Measurements from ENCODE around the gene HP1BP3. TPM values are rescaled to one million over a fixed set of nuclear protein-coding genes. Genes with fewer than 3 reads are reported as not detected.

Gene HP1BP3
- total RNA-seq, 2 donors from 2014 or later, result 156 to 252 TPM

DNA sequence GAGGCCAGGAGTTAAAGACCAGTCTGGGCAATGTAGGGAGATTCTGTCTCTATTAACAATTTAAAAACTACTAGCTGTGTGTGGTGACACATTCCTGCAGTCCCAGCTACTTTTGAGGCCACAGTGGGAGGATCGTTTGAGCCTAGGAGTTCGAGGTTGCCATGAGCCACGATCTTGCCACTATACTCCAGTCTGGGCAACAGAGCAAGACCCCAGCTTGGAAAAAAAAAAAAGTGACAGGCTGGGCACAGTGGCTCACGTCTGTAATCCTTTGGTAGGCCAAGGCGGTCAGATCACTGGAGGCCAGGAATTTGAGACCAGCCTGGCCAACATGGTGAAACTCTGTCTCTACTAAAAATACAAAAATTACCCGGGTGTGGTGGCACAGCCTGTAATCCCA, 26.8 kb downstream of the HP1BP3 start:
- Histone ChIP-seq H3K36me3 (peaks cover 11 to 13% of the 10 kb centered on the region in 2 donors), H3K4me3 (no peak overlapping the region), H3K27ac (no peak overlapping the region), H3K9me3 (no peaks in the 10 kb centered on the region), H3K4me1 (replicated peaks) (no peaks in the 10 kb centered on the region), H3K27me3 (replicated peaks; ENCODE audit: insufficient read depth) (no peaks in the 10 kb centered on the region)
- WGBS, result 93% methylated on average over 6 of the region's 6 CpGs
- intact Hi-C loops (cut with DNase I), result no loop called here
- DNase-seq (ENCODE audit: low spot score), result no peak
- TF ChIP-seq POLR2AphosphoS5 (IDR thresholded peaks at IDR 0.05), result no peak

DNA sequence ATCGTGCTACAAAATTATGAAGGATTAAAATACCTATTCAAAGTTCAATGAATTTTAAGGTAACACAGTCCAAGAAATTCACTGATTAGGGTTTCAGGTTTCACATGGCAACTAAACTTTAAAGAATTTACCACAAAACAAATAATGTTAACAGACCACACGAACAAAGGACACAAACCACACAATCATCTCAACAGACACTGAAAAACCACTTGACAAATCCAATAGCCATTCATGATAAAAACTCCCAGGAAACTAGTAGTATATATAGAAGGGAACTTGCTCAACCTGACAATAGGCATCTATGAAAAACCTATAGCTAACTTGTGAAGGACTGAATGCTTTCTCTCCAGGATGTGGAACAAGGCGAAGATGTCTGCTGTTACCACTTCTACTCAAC, 33.5 kb downstream of the HP1BP3 start:
- no peak for DNase-seq (ENCODE audit: low spot score)
- Histone ChIP-seq H3K4me3 (no peak overlapping the region), H3K4me1 (replicated peaks) (no peaks in the 10 kb centered on the region), H3K27me3 (replicated peaks; ENCODE audit: insufficient read depth) (no peaks in the 10 kb centered on the region), H3K27ac (no peak overlapping the region), H3K36me3 (peaks cover 5% of the 10 kb centered on the region in 2 donors), H3K9me3 (no peaks in the 10 kb centered on the region)
- intact Hi-C loops (cut with DNase I), result no loop called here
- WGBS, result 80% methylated on average over 3 of the region's 3 CpGs
- TF ChIP-seq POLR2A (IDR thresholded peaks at IDR 0.05), result no peak
- TF ChIP-seq POLR2AphosphoS5 (IDR thresholded peaks at IDR 0.05), result no peak
- TF ChIP-seq, protein P1, sequence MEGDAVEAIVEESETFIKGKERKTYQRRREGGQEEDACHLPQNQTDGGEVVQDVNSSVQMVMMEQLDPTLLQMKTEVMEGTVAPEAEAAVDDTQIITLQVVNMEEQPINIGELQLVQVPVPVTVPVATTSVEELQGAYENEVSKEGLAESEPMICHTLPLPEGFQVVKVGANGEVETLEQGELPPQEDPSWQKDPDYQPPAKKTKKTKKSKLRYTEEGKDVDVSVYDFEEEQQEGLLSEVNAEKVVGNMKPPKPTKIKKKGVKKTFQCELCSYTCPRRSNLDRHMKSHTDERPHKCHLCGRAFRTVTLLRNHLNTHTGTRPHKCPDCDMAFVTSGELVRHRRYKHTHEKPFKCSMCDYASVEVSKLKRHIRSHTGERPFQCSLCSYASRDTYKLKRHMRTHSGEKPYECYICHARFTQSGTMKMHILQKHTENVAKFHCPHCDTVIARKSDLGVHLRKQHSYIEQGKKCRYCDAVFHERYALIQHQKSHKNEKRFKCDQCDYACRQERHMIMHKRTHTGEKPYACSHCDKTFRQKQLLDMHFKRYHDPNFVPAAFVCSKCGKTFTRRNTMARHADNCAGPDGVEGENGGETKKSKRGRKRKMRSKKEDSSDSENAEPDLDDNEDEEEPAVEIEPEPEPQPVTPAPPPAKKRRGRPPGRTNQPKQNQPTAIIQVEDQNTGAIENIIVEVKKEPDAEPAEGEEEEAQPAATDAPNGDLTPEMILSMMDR (IDR thresholded peaks at IDR 0.05), result no peak

DNA sequence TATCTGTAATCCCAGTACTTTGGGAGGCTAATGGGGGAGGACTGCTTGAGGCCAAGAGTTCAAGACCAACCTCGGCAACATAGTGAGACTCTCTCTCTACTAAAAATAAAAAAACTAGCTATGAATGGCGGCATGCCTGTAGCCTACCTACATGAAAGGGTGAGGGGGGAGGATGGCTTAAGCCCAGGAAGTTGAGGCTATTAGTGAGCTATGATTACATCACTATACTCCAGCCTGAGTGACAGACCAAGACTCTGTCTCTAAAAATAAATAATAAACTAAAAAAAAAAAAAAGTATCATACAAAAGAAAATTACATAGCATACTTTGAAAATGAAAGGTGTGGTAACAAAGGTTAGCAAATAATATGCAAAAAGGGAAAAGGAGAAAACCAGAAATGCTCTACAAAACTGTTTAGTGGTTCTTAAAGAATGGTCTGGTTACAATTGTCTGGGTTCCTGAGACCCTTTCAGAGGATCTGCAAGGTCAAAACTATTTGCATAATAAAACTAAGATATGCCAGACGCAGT, 35.6 kb downstream of the HP1BP3 start:
- 92% methylated on average over 3 of the region's 3 CpGs for WGBS
- no peak for TF ChIP-seq POLR2A (IDR thresholded peaks at IDR 0.05)
- H3K36me3 ChIP-seq, result peaks cover 4 to 5% of the 10 kb centered on the region in 2 donors
- H3K4me1 ChIP-seq (replicated peaks), result no peaks in the 10 kb centered on the region
- DNase-seq (ENCODE audit: low spot score), result no peak
- no peak overlapping the region for H3K4me3 ChIP-seq
- H3K27me3 ChIP-seq (replicated peaks; ENCODE audit: insufficient read depth), result no peaks in the 10 kb centered on the region
- H3K27ac ChIP-seq, result no peak overlapping the region
- H3K9me3 ChIP-seq, result no peaks in the 10 kb centered on the region
- intact Hi-C loops (cut with DNase I), result no loop called here

DNA sequence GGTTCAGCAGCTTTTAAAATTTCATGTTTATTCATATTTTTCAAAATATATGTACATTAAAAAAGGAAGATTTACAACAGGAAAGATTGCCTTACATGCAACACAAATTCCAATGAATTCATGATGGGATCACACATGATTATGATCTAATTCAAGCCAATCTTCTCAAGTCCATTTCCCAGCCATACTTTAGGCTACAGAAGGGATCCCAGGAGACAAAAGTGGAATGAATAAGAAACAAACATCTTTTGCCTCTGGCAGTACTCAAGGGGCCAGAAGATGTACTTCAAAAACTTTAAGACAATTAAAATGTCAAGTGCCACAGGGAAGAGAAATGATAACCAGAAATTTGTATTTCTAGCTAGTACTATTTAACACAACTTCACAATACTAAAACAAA, 44.4 kb downstream of the HP1BP3 start:
- intact Hi-C loops (cut with DNase I), result no loop called here
- Histone ChIP-seq H3K4me3 (no peak overlapping the region), H3K36me3 (peaks cover 8 to 12% of the 10 kb centered on the region in 2 donors), H3K27ac (no peak overlapping the region), H3K9me3 (no peaks in the 10 kb centered on the region), H3K4me1 (replicated peaks) (no peaks in the 10 kb centered on the region), H3K27me3 (replicated peaks; ENCODE audit: insufficient read depth) (no peaks in the 10 kb centered on the region)
- TF ChIP-seq POLR2AphosphoS5 (IDR thresholded peaks at IDR 0.05), result no peak
- TF ChIP-seq, protein P1 (IDR thresholded peaks at IDR 0.05), result no peak
- TF ChIP-seq POLR2A (IDR thresholded peaks at IDR 0.05), result no peak
- DNase-seq (ENCODE audit: low spot score), result no peak

DNA sequence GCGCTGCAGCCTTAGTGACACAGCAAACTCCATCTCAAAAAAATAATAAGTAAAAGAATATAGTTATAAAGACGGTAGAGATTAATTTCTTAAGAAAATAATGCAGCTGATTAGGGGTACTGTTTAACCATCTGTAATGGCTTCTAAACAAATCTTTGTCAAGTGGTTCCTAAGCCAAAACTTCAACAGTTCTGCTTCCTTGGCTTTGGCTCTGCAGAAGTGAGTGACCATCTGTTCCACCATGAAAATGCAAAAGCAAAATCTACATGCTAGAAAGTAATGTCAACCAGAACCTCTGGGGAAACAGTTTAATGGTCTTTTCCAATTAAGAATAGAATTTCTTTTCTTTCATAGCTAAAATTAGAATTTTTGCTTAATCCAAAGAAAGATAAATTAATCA, 46.3 kb downstream of the HP1BP3 start:
- H3K36me3 ChIP-seq, result peaks cover 8% of the 10 kb centered on the region in 2 donors
- WGBS, result 85% methylated on average over 2 of the region's 2 CpGs
- intact Hi-C loops (cut with DNase I), result no loop called here
- TF ChIP-seq, protein P1 (IDR thresholded peaks at IDR 0.05), result no peak
- TF ChIP-seq POLR2A (IDR thresholded peaks at IDR 0.05), result no peak
- TF ChIP-seq POLR2AphosphoS5 (IDR thresholded peaks at IDR 0.05), result no peak
- H3K27me3 ChIP-seq (replicated peaks; ENCODE audit: insufficient read depth), result no peaks in the 10 kb centered on the region
- H3K9me3 ChIP-seq, result no peaks in the 10 kb centered on the region
- H3K27ac ChIP-seq, result no peak overlapping the region
- H3K4me1 ChIP-seq (replicated peaks), result no peaks in the 10 kb centered on the region
- no peak overlapping the region for H3K4me3 ChIP-seq
- DNase-seq (ENCODE audit: low spot score), result no peak

DNA sequence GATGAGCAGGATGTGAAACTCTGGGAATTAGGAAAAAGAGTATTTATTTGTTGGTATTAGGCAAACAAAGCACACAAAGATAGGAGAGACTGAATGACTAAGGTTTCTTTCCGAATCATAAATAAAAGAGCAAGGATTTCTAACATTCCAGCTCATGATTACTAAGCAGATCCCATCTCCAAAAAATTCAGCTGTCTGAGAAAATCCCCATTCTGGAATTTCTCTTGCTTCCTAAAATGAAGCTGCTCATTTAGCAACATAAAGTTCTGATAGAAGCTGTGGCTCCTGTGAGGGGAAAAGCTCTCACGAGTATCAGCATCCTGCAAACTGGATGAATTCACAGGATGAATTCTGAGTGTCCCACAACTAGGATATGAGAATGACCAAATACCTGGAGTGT, 47.9 kb downstream of the HP1BP3 start:
- no peak for TF ChIP-seq POLR2AphosphoS5 (IDR thresholded peaks at IDR 0.05)
- TF ChIP-seq, protein P1 (IDR thresholded peaks at IDR 0.05), result no peak
- TF ChIP-seq POLR2A (IDR thresholded peaks at IDR 0.05), result no peak
- Histone ChIP-seq H3K4me3 (no peak overlapping the region), H3K27me3 (replicated peaks; ENCODE audit: insufficient read depth) (no peaks in the 10 kb centered on the region), H3K9me3 (no peaks in the 10 kb centered on the region), H3K36me3 (peaks cover 0 to 4% of the 10 kb centered on the region in 2 donors), H3K27ac (no peak overlapping the region), H3K4me1 (replicated peaks) (no peaks in the 10 kb centered on the region)
- intact Hi-C loops (cut with DNase I), result loop anchor here (10.0 kb wide), 1 partner anchor 46 kb away; the partner anchor contains the start of gene HP1BP3
- no peak for DNase-seq (ENCODE audit: low spot score)
- 74% methylated on average over 2 of the region's 2 CpGs for WGBS
